Measurements from ENCODE around the gene ST7.

ST7 gene

DNA sequence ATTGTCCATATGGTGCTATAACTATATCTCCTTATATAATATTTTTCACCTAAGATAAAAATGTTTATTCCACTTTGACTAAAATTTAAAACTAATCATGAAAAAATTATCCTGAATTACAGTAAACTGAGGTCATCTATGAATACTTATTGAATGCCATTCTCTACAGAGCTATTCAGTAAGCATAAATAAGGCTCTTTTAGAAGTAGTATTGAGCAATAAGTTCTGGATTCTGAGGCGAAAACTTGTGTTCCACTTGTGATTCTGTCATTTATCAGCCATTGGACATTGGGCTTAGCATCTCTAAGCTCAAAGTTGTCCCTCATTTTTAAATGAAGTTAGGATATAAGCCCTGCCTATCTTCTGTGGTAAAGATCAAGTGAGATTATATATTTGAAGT lies 238.8 kb downstream of the ST7 start:
- no peak for DNase-seq (ENCODE audit: low read depth)

DNA sequence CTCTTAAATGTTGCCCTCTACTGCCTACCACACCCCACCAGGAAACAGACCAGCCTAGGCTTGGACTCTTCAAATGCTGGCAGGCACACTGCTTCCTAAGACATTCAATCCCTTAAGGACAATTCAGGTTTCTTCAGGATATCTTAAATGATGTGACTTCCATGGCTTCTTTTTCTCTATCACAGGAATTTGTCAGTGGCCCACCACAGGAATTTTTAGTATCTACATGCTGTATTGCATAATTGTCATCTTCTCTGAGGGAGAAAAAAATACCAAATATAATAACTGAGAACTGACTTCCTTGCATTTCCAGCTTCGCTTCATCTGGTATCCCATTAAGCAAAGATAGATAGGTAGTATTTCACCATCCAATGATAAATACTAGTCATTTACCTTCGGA lies 240.3 kb downstream of the ST7 start:
- no peak for DNase-seq (ENCODE audit: low read depth)

DNA sequence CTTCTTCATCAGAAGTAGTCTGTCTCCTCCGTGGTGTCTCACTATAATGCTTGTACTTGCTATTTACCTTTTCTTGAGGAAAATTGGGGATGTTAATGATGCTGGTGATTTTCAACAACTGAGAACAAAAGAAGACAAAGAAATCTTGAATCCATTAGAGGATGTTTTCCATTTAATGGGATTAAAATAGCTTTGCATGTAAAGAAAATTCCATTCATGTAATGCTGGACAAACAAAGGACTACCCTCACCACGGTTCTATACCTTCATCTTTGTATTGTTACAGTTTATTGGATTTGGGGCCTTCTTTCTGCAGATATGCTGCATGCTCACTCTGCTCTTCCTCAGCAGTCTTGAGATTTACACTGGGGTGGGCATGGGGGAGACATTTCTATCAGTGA lies 241.1 kb downstream of the ST7 start:
- DNase-seq (ENCODE audit: low read depth) = no peak

DNA sequence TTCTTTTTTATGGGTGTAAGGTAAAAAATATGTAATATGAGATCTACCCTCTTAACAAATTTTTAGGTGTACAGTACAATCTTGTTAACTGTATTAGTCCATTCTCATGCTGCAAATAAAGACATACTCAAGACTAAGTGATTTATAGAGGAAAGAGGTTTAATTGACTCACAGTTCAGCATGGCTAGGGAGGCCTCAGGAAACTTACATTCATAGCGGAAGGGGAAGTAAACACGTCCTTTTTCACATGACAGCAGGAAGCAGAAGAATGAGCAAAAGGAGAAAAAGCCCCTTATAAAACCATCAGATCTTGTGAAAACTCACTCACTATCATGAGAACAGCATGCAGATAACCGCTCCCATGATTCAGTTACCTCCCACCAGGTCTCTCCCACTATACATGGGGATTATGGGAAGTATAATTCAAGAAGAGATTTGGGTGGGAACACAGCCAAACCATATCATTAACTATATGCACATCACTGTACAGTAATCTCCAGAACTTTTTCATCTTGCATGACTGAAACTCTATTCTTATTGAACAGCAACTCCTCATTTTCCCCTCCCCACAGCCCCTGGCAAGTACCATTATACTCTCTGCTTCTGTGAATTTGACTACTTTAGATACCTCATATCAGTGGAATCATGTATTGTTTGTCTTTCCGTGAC lies 242.2 kb downstream of the ST7 start:
- no peak for DNase-seq (ENCODE audit: low read depth)

DNA sequence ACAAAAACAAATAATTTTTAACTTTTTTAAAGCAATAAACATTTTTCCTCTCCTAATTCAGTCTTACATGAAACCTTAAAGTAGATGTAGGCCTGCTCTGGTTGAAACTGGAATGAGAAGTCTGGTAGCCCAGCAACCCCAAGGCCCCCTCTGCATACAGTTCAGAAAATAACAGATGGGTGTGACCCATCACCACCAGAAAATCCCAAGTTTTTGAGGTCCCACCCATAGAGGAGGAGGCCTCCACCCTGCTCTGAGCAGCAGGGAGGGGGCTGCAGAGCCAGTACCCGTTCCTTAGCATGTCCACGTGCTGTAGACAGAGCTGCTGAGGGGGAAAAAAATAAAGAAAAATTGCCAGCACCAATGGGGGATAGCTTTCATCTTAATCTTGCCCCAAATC lies 246.8 kb downstream of the ST7 start:
- no peak for DNase-seq (ENCODE audit: low read depth)

DNA sequence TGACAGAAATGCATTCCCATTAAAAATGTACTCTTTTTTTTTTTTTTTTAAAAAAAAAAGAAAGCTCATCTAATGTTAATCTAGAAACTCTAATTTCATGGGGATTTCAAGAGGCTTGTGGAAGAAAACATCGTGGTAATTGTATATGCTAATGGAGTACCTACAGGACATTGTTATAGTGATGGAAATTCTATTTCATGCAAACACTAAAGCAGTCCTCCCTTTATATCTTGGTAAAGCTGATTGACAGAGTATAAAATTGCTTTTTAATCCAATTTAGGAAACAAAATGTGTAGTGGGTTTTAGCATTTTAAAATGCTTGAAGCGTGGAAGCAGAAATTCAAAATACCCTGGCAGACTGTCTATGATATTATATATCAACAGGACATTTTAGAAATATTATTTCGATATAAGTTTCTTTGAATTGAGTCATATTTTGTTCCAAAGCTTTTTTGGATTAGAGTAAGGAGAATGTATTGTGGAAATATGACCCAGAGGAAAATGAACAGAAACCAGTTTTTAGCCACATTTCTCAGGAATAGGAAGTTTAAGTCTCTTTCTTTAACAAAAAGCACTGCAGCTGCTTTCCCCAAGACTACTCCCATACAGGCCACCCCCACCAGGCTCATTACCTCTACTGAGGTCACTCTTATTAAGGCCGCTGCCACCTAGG lies 247.6 kb downstream of the ST7 start:
- DNase-seq (ENCODE audit: low read depth) = no peak

DNA sequence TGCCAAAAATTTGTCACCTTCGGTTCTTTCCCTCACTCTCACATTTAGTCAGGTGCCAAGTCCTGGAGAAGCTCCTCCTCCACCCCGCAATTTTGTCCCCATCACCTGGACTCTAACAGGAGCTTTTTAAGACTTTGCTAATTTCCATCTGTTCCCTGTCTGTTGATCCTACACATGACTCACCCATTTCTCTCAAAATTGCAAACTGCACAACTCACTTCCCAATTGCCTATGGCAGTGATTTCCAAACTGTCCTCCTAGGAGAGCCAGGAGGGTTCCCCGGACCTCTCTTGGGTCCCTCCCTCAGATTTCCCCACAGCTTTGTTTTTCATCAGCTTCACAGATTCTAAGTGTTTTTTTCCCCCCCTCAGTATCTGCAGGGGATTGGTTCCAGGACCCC lies 249.2 kb downstream of the ST7 start:
- DNase-seq (ENCODE audit: low read depth) = peak; percentile 17

DNA sequence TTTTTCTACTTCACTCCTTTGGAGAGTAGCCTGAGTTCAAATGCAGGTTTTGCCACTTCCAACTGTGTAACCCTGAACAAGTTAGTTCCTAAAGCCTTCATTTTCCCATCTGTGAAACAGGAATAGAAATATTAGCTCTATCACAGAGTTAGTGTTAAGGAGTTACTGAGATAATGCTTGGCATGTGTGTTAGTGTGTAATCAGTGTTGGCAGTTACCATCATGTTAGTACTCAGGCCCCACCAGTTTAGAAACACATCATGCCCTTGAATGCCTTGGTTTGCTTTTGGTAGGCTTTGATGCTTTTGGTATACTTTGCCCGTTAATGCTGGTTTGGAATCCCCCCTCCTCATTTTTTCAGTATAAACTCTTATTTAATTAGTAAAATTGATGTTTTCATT lies 249.9 kb downstream of the ST7 start:
- no peak for DNase-seq (ENCODE audit: low read depth)

DNA sequence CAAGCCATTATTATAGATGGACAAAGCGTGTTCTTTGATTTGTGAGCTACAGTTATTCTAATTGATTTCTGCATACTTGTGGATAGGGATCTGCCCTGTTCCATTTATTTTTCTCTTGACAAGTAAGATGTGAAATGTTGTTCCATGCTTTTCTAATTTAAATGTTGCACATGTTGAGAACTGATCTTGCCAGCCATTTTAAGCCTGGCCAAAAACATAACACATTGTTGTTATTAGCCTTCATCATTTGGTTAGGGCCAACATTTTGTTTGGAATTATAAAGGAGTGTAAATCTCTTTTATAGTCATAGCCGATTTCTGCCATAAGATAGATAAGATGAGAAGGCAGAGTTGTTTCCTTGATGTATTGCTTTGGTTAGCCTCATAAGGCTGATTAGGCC lies 252.6 kb downstream of the ST7 start:
- no peak for DNase-seq (ENCODE audit: low read depth)

DNA sequence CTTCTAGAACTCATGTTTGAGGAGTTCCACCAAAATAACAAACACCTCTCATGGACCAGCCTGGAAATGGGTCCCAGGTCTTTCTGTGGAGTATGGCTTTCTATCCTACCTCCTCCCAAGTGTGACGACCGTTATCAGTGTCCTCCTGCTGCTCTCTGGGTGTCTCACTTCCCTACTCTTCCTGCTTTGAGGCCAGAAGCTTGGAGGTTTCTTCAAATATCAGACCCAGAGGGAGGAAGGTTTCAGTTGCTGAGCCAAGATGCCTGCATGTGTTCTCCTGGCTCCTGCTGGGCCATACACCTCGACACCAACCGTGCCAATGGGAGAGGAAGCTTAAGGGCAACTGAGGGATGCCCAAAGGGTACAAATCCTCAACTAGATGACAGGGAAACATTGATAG lies 255.0 kb downstream of the ST7 start:
- DNase-seq (ENCODE audit: low read depth) = no peak

DNA sequence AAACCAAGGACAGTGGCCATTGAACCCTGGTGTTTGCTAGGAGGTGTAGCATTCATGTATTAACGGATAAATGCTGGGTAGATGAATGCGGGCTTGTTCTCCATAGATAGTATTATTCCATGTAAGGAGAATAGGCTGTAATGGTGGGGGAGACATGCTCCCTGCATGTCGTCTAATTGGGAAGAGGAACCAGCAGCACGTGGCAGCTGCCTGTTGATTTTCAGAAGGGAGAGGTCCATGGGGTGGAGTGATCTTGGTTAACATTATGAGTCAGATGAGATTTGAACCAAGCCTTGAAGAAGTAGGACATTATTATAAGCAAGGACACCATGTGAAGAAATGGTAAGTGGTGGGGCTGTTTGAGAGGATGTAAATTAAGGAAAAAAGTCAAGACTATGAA lies 257.1 kb downstream of the ST7 start:
- no peak for DNase-seq (ENCODE audit: low read depth)

DNA sequence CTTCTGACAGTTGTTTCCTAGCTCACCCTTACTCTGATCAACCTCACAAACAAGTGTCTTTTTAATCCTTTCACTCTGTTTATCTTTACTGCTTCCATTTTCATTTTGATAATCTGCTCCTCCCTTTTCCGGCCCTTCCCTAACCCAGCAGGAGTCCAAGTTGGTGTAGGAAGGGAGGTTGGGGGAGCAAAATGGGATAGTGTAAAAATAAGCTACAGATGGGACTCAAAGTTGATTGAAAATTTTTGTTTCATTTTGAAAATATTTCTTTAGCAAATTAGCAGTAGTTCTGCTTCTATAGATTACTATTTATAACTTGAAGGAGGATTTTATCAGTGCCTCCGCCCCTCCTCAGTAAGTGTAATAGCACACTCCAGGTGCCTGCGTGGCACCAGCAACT lies 257.6 kb downstream of the ST7 start:
- no peak for DNase-seq (ENCODE audit: low read depth)

DNA sequence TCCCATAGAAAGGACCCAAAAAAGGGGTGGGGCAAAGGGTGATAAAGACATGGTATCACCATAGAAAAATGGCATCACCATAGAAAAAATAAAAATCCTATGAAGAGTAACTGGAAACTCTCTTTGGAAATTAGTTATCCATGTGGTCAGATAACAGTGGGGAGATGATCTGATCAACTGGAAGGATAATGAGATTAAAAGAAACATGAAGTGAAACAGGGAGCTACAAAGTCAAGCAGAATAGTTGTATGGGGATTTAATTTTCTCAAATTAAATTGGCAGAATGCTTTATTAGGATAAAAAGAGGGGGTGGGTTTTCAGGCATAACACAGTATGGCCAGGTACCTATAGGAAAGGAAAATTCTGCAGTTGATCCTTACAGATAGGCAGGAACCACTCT lies 258.3 kb downstream of the ST7 start:
- DNase-seq (ENCODE audit: low read depth) = no peak

DNA sequence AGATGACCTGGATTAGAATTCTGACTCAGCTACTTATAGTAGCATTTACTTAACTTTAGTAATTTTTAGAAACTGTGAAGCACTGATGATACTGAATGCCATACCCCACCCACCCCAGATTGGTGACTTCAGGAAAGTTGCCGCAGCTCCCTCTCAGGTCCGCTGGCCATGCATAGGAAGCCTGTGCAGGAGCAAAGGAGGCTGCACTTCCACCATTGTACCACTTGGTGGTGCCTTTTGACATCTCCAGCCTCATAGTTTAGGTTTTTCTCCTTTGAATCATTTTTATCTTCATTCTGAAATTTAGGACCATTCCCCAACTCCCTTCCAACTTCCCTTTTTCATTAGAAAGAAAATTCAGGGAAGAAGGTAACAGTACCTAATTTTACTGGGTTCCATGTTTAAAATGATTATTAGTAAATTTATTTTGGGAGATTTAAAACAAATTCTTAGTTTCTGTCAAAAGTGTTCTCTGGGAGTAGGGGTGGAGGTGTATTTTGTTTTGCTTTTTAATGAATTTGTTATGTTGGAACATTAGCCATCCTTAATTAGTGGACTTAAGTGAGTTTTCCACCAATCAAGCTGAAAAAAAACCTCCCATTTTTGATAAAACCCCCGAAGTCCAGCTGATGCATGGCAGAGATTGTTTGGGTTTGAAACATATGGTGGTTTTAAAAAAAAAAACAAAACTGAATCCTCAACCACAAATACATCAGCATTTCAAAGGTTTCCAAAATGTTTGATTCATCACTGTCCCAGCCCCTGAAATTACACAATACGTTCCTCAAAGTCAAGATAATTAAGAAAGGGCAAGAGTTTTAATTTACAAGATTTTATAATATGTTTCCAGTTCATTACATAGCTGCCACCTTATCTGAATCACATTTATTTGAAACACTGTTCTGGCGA lies 259.9 kb downstream of the ST7 start:
- DNase-seq (ENCODE audit: low read depth) = peak; percentile 43

DNA sequence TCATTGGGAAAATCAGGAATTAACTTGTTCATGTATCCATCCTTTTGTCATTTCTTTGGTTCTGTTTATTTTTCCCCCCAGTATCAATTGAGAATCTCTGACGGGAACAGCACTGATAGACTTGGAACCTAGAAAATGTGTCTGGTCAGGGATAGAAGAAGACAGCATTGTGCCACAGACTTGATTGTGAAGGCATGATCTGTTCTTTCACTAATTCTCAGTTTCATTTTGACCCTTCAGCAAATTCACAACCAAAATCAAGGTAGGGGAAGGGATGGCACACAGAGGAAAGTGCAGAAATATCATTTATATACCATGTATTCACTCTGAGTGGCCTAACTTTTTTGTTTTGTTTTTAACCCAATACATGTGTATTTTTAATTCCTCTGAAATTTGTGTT lies 262.7 kb downstream of the ST7 start:
- no peak for DNase-seq (ENCODE audit: low read depth)

DNA sequence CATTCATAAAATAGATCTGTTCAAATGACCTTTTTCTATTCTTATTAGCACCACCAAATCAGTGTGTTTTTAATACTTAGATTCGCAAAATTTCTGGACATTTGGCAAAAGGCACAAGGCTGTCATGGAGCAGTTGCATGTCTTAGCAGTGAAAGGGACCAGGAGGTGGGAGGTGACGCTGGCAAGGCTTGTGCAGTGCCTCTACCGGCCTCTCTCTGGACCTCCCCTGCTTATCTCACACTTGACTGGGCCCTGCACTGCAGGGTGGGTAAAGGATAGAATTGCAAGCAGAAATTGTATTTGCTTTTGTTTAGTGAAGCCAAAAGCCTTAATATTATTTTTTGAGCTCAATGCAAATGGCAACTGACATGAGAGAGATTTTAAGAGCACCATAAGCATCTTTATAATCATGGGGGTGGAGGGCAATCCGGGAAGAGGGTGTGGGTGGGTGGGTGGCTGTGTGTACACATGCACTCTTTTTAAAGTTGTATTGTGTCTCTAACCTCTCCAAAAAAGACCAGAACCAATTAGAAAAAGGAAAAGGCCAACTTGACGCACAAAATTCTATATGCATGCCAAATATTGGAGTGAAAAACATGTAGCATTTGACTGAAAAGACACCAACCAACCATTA lies 263.3 kb downstream of the ST7 start:
- no peak for DNase-seq (ENCODE audit: low read depth)

DNA sequence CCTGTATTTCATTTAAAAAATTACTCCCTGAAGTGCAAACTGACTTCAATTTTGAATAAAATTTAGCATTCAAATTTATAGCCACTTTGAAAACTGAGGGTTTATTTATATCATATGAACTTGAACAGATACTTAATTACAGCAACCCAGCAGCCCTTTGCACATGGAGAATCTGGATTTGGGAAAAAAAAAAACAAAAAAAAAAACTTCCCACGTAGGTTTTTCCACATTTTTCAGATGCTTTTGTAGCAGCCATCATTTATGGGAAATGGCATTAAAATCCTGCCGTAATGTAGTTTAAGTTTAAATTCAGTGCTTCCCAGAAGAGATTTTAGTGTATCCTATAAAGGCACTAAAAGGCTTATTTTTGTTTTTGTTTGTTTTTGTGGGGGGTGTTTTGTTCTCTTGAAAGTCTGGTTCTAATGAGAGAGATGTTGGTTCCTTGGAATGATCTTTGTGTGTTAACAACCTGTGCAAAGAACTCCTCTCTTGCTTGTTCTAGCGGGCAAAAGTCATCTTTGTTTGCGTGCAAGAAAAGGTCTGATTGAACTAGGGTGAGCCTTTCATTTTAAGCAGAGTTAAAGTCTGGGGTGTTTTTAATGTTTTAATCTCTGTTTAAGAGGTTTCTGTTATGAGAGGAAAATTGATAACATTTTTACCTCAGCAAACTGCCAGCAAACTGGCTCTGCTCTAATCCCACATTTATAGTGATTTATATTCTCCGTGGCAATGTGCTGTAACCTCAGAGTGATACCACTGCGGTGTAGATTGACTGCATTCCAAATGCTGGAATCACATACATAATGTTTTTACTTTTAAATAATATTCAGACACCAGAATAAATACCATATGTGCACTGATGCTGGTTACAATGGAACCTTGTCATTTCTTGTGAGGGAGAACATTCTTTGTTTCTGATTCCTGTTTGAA lies 264.1 kb downstream of the ST7 start:
- DNase-seq (ENCODE audit: low read depth) = no peak

DNA sequence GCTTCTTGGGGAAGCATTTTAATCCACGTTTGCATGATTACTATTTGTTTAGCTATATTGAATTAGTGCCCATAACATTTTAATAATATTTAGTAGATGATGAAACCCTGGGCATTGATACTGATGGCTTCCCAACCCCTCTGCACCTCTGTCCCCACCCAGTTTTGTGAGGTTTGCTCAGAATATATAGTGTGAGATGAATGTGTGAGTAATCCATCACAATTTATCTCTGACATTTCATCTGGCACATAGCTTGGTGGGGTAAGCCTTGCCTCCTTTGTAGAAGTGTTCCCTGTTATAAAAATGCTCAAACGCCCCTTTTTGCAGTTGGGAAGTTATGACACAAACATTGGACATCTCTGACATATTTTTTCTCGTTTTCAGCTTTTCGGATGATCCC lies 265.4 kb downstream of the ST7 start:
- DNase-seq (ENCODE audit: low read depth) = no peak

DNA sequence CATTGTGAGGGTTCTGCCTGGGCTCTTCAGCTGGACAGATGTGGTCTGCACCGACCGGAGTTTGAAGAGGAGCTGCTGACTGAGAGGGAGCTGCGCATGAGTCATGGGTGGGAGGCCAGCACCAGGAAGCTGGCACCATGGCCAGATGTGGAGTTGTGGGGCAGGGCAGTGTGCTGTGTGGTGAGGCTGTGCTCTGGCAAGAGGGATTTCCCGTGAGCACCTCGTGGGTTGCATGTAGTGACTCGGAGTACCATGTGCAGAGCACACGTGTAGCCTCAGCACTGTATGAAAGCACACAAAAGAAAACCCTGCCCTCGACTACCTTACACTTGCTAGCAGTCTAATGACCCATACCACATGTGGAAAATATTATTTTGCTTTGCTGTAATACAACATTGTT lies 266.2 kb downstream of the ST7 start:
- DNase-seq (ENCODE audit: low read depth) = peak; percentile 14

DNA sequence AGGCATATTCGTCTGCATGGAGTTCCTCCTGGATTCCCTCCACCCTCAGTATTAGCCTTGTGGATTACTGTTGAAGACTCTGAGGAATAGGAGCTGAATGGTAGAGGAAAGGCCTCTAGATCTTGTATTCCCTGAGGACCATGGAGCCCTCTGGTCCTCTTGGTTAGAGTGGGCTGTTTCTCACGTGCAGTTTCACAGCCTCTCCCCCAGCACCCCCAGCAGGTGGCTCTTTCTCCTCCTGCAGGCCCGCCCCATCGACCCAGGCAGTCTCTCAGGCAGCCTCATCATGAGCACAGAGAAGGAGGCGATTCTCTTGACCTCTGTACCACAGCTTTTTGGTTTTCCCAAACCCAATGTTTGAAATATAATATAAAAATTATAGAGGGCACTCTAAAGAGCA lies 267.5 kb downstream of the ST7 start:
- DNase-seq (ENCODE audit: low read depth) = no peak

DNA sequence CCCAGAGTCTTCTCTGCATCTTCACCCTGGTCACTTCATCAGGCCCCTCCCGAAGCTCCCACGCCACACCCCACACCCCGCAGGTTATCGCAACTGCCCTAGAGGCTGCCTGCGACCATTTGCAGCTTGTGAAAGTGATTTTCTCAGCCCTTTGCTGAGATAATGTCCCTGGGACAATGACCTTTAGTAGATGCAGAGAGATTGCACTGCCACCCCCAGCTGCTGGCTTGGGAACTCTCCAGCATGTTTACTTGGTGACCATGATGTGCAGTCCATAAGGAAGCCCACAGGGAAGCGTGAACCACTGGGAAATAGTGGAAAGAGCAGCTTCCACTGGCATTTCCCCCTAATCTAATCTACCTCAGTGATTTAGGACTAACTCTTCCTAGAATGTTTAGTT lies 272.2 kb downstream of the ST7 start:
- DNase-seq (ENCODE audit: low read depth) = no peak

DNA sequence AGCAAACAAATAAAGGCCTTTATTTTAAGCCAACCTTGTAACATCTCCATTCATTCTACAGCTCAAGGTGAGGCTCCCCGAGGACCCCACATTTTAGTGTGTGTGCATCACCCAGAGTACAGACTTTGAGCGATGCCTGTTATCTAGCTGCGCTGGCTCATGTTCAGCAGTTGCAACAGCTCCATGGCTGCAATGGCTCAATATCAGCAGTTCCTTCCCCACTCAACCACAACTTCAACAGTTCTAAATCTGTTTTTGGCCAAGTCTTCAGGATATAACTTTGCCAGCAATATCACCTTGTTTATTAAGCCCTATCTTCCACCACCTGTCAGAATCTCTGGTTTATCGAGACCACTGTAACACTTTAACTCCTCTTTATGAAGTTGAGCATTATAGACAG lies 273.8 kb downstream of the ST7 start:
- no peak for DNase-seq (ENCODE audit: low read depth)
